ENCODE data around the gene DNAJC16. TPM values are rescaled to one million over a fixed set of nuclear protein-coding genes. Genes with fewer than 3 reads are reported as not detected.

The DNAJC16 gene
- polyA plus RNA-seq, 4 donors = 1.6 to 34.0 (median 4.0) TPM

GRCh38 chr1:15621975-15622374 lies 95.3 kb downstream of the DNAJC16 start:
- Histone ChIP-seq H3K36me3 (ENCODE audit: control insufficient read depth in 3 of 3, insufficient read depth in 2 of 3, low read depth in 1 of 3, low read length in 3 of 3) (peaks cover 0 to 9% (median 2%) of the 10 kb centered on the region in 3 donors), H3K27me3 (ENCODE audit: control insufficient read depth in 3 of 3, insufficient read depth in 3 of 3, low read length in 3 of 3) (no peaks in the 10 kb centered on the region), H3K4me1 (ENCODE audit: control insufficient read depth in 3 of 3, insufficient read depth in 2 of 3, low read depth in 1 of 3, low read length in 2 of 3) (peaks cover 3 to 23% (median 13%) of the 10 kb centered on the region in 3 donors), H3K4me3 (ENCODE audit: low read depth in 1 of 3, low read length in 3 of 3) (no peak overlapping the region), H3K27ac (ENCODE audit: low read depth in 1 of 3, low read length in 2 of 3) (no peak overlapping the region), H3K9me3 (ENCODE audit: control insufficient read depth in 2 of 2, insufficient read depth in 1 of 2, low read depth in 1 of 2, low read length in 1 of 2) (no peaks in the 10 kb centered on the region)
- WGBS, 3 donors = 45 to 52% (median 50%) methylated on average over 5 of the region's 5 CpGs
- FAIRE-seq (no peak), DNase-seq (no peak)

GRCh38 chr1:15622712-15623373 lies 96.2 kb downstream of the DNAJC16 start:
- Histone ChIP-seq H3K9me3 (ENCODE audit: control insufficient read depth in 2 of 2, insufficient read depth in 1 of 2, low read depth in 1 of 2, low read length in 1 of 2) (no peaks in the 10 kb centered on the region), H3K4me3 (ENCODE audit: low read depth in 1 of 3, low read length in 3 of 3) (no peak overlapping the region), H3K27ac (ENCODE audit: low read depth in 1 of 3, low read length in 2 of 3) (no peak overlapping the region), H3K27me3 (ENCODE audit: control insufficient read depth in 3 of 3, insufficient read depth in 3 of 3, low read length in 3 of 3) (no peaks in the 10 kb centered on the region), H3K36me3 (ENCODE audit: control insufficient read depth in 3 of 3, insufficient read depth in 2 of 3, low read depth in 1 of 3, low read length in 3 of 3) (peaks cover 0 to 9% (median 2%) of the 10 kb centered on the region in 3 donors), H3K4me1 (ENCODE audit: control insufficient read depth in 3 of 3, insufficient read depth in 2 of 3, low read depth in 1 of 3, low read length in 2 of 3) (peaks cover 3 to 23% (median 13%) of the 10 kb centered on the region in 3 donors)
- FAIRE-seq (no peak), DNase-seq (no peak)
- 77 to 91% (median 80%) methylated on average over 7 of the region's 7 CpGs for WGBS, 3 donors

GRCh38 chr1:15623435-15623834 lies 96.8 kb downstream of the DNAJC16 start:
- Histone ChIP-seq H3K27me3 (ENCODE audit: control insufficient read depth in 3 of 3, insufficient read depth in 3 of 3, low read length in 3 of 3) (no peaks in the 10 kb centered on the region), H3K4me3 (ENCODE audit: low read depth in 1 of 3, low read length in 3 of 3) (no peak overlapping the region), H3K4me1 (ENCODE audit: control insufficient read depth in 3 of 3, insufficient read depth in 2 of 3, low read depth in 1 of 3, low read length in 2 of 3) (peaks cover 3 to 25% (median 13%) of the 10 kb centered on the region in 3 donors), H3K27ac (ENCODE audit: low read depth in 1 of 3, low read length in 2 of 3) (no peak overlapping the region), H3K9me3 (ENCODE audit: control insufficient read depth in 2 of 2, insufficient read depth in 1 of 2, low read depth in 1 of 2, low read length in 1 of 2) (no peaks in the 10 kb centered on the region), H3K36me3 (ENCODE audit: control insufficient read depth in 3 of 3, insufficient read depth in 2 of 3, low read depth in 1 of 3, low read length in 3 of 3) (peaks cover 2 to 9% (median 2%) of the 10 kb centered on the region in 3 donors)
- no peak for FAIRE-seq
- WGBS, 3 donors = 81 to 85% (median 81%) methylated on average over 6 of the region's 6 CpGs
- no peak for DNase-seq

- Histone ChIP-seq H3K9me3 (ENCODE audit: control insufficient read depth in 2 of 2, insufficient read depth in 1 of 2, low read depth in 1 of 2, low read length in 1 of 2) (no peaks in the 10 kb centered on the region), H3K4me3 (ENCODE audit: low read depth in 1 of 3, low read length in 3 of 3) (no peak overlapping the region), H3K36me3 (ENCODE audit: control insufficient read depth in 3 of 3, insufficient read depth in 2 of 3, low read depth in 1 of 3, low read length in 3 of 3) (peaks cover 2 to 9% (median 5%) of the 10 kb centered on the region in 3 donors), H3K27ac (ENCODE audit: low read depth in 1 of 3, low read length in 2 of 3) (no peak overlapping the region), H3K4me1 (ENCODE audit: control insufficient read depth in 3 of 3, insufficient read depth in 2 of 3, low read depth in 1 of 3, low read length in 2 of 3) (peaks cover 3 to 22% (median 13%) of the 10 kb centered on the region in 3 donors), H3K27me3 (ENCODE audit: control insufficient read depth in 3 of 3, insufficient read depth in 3 of 3, low read length in 3 of 3) (no peaks in the 10 kb centered on the region)
- FAIRE-seq (no peak), DNase-seq (no peak)
- WGBS, 3 donors = 81 to 90% (median 84%) methylated on average over 3 of the region's 3 CpGs
Observed at GRCh38 chr1:15624133-15624714, 97.6 kb downstream of the DNAJC16 start.

GRCh38 chr1:15625056-15625917 lies 98.6 kb downstream of the DNAJC16 start:
- peaks cover 2 to 14% (median 5%) of the 10 kb centered on the region in 3 donors for H3K36me3 ChIP-seq (ENCODE audit: control insufficient read depth in 3 of 3, insufficient read depth in 2 of 3, low read depth in 1 of 3, low read length in 3 of 3)
- no peak for DNase-seq
- no peak overlapping the region for H3K4me3 ChIP-seq (ENCODE audit: low read depth in 1 of 3, low read length in 3 of 3)
- H3K4me1 ChIP-seq (ENCODE audit: control insufficient read depth in 3 of 3, insufficient read depth in 2 of 3, low read depth in 1 of 3, low read length in 2 of 3) = peaks cover 2 to 11% (median 5%) of the 10 kb centered on the region in 3 donors
- H3K27me3 ChIP-seq (ENCODE audit: control insufficient read depth in 3 of 3, insufficient read depth in 3 of 3, low read length in 3 of 3) = no peaks in the 10 kb centered on the region
- 45 to 74% (median 57%) methylated on average over 13 of the region's 13 CpGs for WGBS, 3 donors
- no peaks in the 10 kb centered on the region for H3K9me3 ChIP-seq (ENCODE audit: control insufficient read depth in 2 of 2, insufficient read depth in 1 of 2, low read depth in 1 of 2, low read length in 1 of 2)
- H3K27ac ChIP-seq (ENCODE audit: low read depth in 1 of 3, low read length in 2 of 3) = no peak overlapping the region
- FAIRE-seq = no peak

Other genes with a start within 250 kb of the DNAJC16 start
- gene EFHD2, start 117.0 kb upstream of the DNAJC16 start, polyA plus RNA-seq = 100 to 1,000 TPM in 3 of 4 donors, 10 to 100 TPM in 1; 61.1 to 149 (median 148) TPM
- 1 to 10 TPM in 2 of 4 donors, under 1 TPM in 2; 0.21 to 6.9 (median 2.0) TPM for gene CTRC, start 88.4 kb upstream of the DNAJC16 start, polyA plus RNA-seq
- gene CELA2A, start 70.1 kb upstream of the DNAJC16 start, polyA plus RNA-seq = 1 to 10 TPM in 2 of 4 donors, not detected in 2; 1.1 to 1.6 TPM
- gene CELA2B, start 50.7 kb upstream of the DNAJC16 start, polyA plus RNA-seq = not detected
- gene CASP9, start 2.6 kb upstream of the DNAJC16 start, polyA plus RNA-seq = 10 to 100 TPM; 13.8 to 23.7 (median 16.1) TPM
- 10 to 100 TPM; 18.9 to 66.5 (median 27.2) TPM for gene AGMAT, start 58.2 kb downstream of the DNAJC16 start, polyA plus RNA-seq
- gene DDI2, start 90.6 kb downstream of the DNAJC16 start, polyA plus RNA-seq = 10 to 100 TPM in 2 of 4 donors, 1 to 10 TPM in 2; 4.3 to 34.7 (median 9.7) TPM
- gene PLEKHM2, start 157.5 kb downstream of the DNAJC16 start, polyA plus RNA-seq = 10 to 100 TPM; 18.6 to 29.0 (median 23.8) TPM
- gene SLC25A34, start 209.4 kb downstream of the DNAJC16 start, polyA plus RNA-seq = 10 to 100 TPM in 3 of 4 donors, 1 to 10 TPM in 1; 3.2 to 51.2 (median 24.8) TPM
- gene TMEM82, start 215.7 kb downstream of the DNAJC16 start, polyA plus RNA-seq = 10 to 100 TPM; 25.3 to 61.3 (median 36.5) TPM
- 100 to 1,000 TPM in 3 of 4 donors, 10 to 100 TPM in 1; 76.2 to 371 (median 159) TPM for gene FBLIM1, start 231.9 kb downstream of the DNAJC16 start, polyA plus RNA-seq

All from small intestine (tissue), 7 donors.